Right forelimb (tissue), 1 donor: Measurements from ENCODE around the gene NDUFS2.
"Not testable (repeated sequence)": the region's sequence is repeated elsewhere in the genome, so short reads cannot be mapped to it uniquely, and the experiment has no call there.

Experiments used
- DNase-seq: peaks from one replicate; pipeline ENCODE4 v3.0.0-alpha.2; 2018

NDUFS2 gene

DNA sequence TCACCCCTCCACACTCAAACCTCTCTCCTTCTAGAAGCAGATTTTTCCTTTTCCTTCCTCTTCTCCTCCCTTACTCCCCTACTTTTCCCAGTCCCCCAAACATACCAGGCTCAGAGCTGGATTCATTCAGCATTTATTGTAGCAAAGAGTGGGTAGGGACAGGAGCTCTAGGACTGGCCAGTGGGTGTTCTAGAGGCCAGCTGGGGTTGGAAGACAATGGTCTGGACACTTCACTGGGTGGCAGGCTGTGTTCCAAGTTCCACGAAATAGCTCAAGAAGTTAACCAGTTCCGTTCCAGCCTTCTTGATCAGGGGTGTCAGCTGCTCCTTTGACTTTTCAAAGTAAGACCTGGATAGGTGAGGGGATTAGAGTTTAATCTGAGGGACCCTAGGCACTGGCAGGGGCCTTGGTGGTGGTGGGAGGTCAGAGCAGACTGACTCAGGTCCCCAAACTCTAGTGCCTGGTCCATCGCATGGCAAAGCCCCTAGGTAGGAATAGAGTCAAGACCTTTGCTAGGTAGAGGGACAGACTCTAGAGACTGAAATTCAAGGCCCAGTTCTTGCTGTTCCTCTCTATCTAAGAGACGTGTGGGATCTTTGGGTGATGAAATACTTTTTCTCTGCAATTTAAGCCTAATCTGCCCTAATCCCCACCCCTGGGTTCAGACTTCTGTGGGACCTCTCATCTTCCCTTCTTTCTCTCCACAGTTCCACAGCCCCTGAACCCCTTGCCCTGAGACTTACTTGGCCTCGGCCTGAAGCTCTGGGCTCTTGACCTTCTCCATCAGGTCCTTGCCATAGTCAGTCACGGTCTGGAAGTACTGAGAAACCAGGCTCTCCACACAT, 20.2 kb downstream of the NDUFS2 start:
- no peak for DNase-seq

DNA sequence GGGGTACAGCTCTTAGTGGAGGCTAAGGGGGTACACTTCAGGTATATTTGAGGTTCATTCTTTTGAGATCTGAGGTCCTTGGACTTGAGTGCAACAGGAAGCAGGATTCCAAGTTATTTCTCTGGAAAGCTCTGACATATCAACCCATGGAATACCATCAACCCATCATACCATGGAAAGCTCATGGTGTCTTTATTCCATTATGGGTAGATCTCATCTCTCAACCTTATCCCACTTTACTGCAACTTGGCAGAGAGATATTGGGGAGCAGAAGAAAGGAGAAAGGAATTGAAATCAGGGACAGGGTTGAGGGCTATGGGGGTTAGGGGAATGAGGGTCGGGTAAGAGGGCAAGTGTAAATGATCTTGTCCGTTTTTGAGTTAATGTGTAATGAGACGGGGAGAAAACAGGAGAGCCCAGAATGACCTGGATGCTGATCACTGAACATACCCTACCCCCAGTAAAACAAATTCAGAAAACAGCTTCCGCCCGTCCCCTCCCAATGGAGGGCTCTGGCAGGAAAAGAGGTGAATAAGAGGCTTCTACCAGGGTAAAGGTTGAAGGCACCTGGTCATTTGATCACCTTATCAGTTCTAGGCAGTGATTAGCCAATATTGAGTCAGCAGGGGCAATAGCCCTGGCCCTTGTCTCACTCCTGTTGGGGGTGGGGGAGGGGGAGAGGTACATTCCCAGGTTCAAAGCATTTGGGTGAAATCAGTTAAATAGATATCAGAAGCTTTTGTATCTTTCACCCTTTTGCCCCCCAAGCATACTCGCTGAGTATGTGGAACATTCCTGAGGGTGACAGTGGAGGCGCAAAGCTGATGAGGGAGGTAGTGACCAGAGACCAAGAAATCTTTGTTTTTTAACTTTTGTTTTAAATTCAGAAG, 21.9 kb downstream of the NDUFS2 start:
- DNase-seq: no peak

DNA sequence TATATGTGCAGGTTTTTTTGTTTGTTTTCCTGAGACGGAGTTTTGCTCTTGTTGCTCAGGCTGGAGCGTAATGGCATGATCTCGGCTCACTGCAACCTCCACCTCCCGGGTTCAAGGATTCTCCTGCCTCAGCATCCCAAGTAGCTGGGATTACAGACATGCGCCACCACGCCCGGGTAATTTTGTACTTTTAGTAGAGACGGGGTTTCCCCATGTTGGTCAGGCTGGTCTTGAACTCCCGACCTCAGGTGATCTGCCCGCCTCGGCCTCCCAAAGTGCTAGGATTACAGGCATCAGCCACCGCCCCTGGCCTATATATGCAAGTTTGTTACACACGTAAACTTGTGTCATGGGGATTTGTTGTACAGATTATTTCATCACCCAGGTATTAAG, 22.5 kb downstream of the NDUFS2 start:
- not testable (repeated sequence) for DNase-seq

GRCh38 chr1:161225178-161225533, 23.0 kb downstream of the NDUFS2 start:
- DNase-seq: no peak

DNA sequence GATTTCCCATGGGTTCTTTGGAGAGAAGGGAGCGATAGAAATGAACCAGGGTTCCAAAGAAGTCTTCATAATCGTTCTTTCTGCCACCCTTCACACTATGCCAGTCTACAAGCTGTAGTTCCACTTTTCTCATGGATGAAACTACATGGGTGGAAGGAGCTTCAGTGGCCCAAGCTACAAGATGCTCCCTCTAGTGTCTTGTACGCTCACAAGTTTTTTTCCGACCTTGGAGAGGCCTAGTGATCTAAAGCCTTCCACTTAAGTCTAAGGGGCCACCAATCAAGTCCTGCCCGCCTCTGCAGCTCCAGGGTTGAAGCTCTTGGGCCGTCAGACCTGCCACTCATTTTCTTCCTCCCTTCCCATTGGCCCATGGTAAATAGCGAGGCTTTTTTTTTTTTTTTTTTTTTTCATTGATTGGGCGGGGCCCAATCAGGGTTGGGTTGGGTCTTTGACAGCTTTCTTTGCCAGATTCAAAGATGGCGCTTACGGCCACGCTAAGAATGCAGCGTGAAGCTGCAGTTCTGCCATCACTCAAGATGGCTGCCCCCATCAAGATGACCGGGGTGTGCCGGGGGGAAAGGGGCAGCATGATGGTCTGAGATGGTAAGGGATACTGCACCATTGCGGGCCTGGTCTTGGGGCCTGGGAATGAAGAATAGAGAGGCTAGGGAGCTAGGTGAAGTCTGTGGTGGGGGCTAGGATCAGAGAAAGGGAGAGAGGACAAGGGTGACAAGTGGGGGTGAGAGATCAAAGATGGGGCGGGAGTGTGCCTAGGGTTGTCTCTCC, 23.6 kb downstream of the NDUFS2 start, which contains the start of gene TOMM40L:
Gene TOMM40L, plus strand, starts transcription at position 527 of the 786 bp plus-strand sequence. CDS start 430 bp downstream, outside the sequence.
- DNase-seq: peak; percentile 87

GRCh38 chr1:161226320-161226711, 24.1 kb downstream of the NDUFS2 start:
- no peak for DNase-seq

GRCh38 chr1:161226759-161227158, 24.6 kb downstream of the NDUFS2 start:
- DNase-seq: no peak

- peak; percentile 87 for DNase-seq
Observed at GRCh38 chr1:161227196-161227871, 25.2 kb downstream of the NDUFS2 start.

GRCh38 chr1:161228032-161228431, 25.9 kb downstream of the NDUFS2 start:
- no peak for DNase-seq

GRCh38 chr1:161229896-161230295, 27.7 kb downstream of the NDUFS2 start:
- DNase-seq: no peak

- no peak for DNase-seq
Observed at GRCh38 chr1:161230762-161231161, 28.6 kb downstream of the NDUFS2 start.

DNA sequence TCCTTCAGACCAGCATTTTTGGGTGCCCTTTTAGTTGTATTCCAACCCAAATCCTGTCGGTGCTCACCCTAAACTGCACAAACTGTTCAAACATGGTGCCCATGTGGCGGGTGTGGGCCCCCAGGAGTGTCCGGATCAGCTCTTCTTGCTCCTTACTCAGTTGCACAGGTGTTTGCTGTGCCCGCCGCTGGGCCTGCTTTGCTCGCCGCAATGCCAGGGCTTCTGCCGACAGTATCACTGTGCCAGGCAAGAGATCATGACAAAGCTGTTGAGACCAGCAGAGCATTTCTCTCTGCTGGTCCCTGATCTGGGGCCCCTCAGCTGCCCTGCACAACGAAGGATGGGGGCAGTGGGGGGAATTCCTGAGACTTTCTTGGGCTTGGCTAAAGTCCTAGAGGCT, 30.9 kb downstream of the NDUFS2 start:
- no peak for DNase-seq

GRCh38 chr1:161235957-161236775, 34.0 kb downstream of the NDUFS2 start:
- no peak for DNase-seq

DNA sequence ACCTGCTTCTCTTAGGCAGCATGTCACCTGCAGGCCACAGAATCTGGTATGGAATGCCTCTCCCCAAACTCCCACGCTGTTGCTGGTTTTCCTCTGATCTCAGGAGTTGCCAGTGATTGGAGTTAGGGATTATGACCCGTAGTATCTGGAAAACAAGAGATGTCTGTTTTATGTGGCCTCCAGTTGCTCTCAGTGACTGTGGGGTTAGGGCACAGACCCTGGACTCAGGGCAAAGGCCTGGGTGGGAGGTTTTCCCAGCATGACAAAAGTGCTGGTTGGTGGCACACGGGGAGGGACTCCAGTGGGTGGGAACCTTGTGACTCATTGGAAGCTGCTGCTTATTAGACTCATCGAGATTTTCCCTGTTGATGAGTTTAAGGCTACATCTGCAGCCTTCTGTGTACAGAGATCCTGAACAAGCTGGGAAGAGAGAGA, 35.9 kb downstream of the NDUFS2 start, which contains the start of gene NR1I3:
Gene NR1I3, minus strand, starts transcription at position 165 of the 435 bp plus-strand sequence. CDS start 1,638 bp downstream, outside the sequence.
- DNase-seq: no peak

GRCh38 chr1:161241682-161242081, 39.5 kb downstream of the NDUFS2 start:
- no peak for DNase-seq

DNA sequence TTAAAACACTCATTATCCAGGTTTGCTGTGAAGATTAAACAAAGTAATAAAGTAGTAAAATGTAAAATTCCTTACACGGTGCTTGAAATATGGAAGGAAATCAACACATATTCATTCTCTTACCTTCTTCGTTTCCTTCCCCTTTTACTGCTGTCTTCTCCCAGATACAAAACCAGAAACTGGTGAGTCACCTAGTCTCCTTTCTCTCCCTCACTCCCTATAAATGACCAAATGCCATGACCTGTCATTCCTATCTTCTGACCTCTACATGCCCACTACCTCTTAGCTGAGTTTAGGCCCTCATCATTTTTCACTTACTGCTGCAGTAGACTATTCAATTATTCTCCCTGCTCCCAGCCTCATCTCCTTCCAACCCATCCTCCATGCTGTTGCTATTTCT, 40.1 kb downstream of the NDUFS2 start:
- no peak for DNase-seq

GRCh38 chr1:161244888-161245287, 42.7 kb downstream of the NDUFS2 start:
- no peak for DNase-seq

GRCh38 chr1:161250100-161250499, 47.9 kb downstream of the NDUFS2 start:
- DNase-seq: not testable (repeated sequence)

DNA sequence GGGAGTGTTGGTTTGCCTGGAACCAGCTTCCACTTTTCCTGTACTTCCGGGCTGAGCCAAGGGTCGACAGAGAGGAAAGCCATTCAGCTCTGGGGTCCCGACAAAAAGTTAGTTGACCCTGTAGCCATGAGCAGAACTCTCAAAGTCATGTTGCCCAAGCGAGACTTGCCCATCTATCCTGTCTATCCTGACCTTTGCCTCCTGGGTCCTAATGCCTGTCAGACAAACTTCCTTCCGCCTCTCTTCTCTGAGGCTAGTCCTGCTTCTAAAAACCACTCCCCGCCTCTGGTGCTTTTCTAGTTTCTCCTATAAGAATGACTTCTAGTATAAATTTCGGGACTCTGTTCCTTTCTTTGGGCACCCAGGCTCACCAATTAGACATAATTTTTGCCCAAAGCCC, 48.7 kb downstream of the NDUFS2 start:
- no peak for DNase-seq

GRCh38 chr1:161251579-161251978, 49.4 kb downstream of the NDUFS2 start:
- no peak for DNase-seq

DNA sequence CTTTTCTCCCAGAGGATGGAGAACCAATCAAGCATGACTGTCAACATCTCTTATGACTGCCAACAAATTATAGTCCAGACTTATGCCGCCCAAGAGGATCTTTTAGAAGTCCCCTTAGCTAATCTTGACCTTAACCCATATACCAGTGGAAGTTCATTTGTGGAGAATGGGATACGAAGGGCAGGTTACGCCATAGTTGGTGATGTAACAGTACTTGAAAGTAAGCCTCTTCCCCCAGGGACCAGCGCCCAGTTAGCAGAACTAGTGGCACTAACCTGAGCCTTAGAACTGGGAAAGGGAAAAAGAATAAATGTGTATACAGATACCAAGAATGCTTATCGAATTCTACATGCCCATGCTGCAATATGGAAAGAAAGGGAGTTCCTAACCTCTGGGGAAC, 53.1 kb downstream of the NDUFS2 start:
- DNase-seq: not testable (repeated sequence)
